Right cardiac atrium (tissue), 5 donors: ENCODE results near the gene TRAF7. TPM values are rescaled to one million over a fixed set of nuclear protein-coding genes. Genes with fewer than 3 reads are reported as not detected.
"Not testable (repeated sequence)": the region's sequence is repeated elsewhere in the genome, so short reads cannot be mapped to it uniquely, and the experiment has no call there.

Experiments used
- ATAC-seq, 2 donors: fragments of 200-7000 bp; cut with Tn5 transposase; one replicate each; pipeline versions ENCODE4 v1.8.0 to v1.9.1; 2020; ENCODE audit warnings: moderate library complexity in 2 of 2, mild to moderate bottlenecking in 1 of 2
- DNase-seq, 3 donors: peaks; one replicate each; pipeline ENCODE4 v3.0.0-alpha.2; 2020
- H3K27ac ChIP-seq: one replicate; pipeline ENCODE4 v1.5.1; 2013; ENCODE audit warnings: mild to moderate bottlenecking, low read length, control low read depth, moderate library complexity
- H3K27me3 ChIP-seq: one replicate; pipeline ENCODE4 v1.6.1; 2013; ENCODE audit not compliant: control insufficient read depth, insufficient read depth
- H3K4me1 ChIP-seq: one replicate; pipeline ENCODE4 v1.6.1; 2013; ENCODE audit warnings: low read length; ENCODE audit not compliant: control insufficient read depth, insufficient read depth
- H3K4me3 ChIP-seq: one replicate; pipeline ENCODE4 v1.5.1; 2013; ENCODE audit warnings: low read length, control low read depth
- H3K9me3 ChIP-seq: one replicate; pipeline ENCODE4 v1.6.1; 2013; ENCODE audit warnings: low read length; ENCODE audit not compliant: control insufficient read depth
- WGBS: extraction: QIAGEN DNeasy Blood & Tissue Kit; methylation state at CpG from one replicate; pipeline ENCODE4 v1.1.7; 2013; 5-methylcytosine and 5-hydroxymethylcytosine counted together
- intact Hi-C, 4 donors: fragments of 100-400 bp; cut with DNase I; formaldehyde crosslinking; loops; one replicate each; pipeline versions ENCODE4 v1.11.0 to v1.14.0; 2022 to 2023
- polyA plus RNA-seq: library from polyadenylated mRNA; stranded (reverse); fragments of 200-250 nt; gene quantifications from one replicate; pipeline ENCODE4 v1.2.3, GENCODE V29; 2013
- total RNA-seq, 4 donors: library from RNA; stranded (reverse); fragmentation: NEBNext Ultra II Directional; extraction: Animal tissue kit (Norgen Biotek cat#: 25700); gene quantifications; one replicate each; pipeline ENCODE4 v1.2.1, GENCODE V29; 2021
- donor health status: healthy with polysubstance abuse.
- donor health status: DM: no; HTN: yes; CAD: no.
- donor health status: DM: no; HTN: no; CAD: no.
- donor health status: DM: no; HTN: yes; CAD: no; lungs with severe emphysema.
- donor health status: DM: yes; HTN: yes; CAD: no.

The TRAF7 gene
- total and polyA plus RNA-seq, 5 donors: 17.7 to 39.2 (median 31.1) TPM

DNA sequence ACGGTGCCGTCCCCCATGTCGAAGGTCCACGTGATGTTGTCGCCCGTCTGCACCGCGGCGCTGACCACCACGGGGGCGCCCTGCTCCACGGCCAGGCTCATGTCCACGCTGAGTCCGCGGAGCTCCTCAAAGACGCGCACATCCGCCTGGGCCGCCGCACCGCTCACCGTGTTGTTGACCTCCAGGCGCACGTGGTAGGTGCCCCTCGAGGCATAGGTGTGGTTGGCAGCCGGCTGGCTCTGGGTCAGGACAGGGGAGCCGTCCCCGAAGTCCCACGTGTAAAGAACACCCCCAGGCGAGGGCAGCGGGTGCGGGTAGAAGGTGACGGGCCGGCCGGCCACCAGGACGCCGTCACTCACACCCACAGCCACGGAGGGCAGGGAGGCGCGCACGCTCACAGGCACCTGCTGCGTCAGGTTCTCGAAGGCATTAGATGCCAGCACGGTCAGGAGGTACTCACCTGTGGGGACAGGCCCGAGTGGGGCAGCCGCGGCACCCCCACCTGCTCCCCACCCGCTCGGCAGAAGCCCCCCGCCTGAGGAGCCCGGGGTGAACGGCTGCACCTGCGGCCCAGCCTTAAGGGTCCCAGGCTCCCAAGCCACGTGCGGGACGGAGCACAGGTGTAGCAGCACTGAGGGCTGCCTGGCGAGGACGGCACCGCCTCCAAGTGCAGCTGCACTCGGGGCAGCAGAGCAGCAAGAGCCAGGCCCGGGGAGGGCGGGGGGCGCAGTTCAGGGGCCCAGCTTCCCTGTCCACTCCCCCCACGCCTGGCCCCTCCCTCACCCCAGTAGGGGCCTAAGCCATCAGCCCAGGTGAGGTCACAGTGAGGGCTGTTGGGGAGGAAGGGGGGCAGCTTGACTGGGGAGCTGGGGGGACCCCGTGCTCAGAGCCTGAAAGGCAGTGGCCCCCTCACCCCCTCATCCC, 43.9 kb upstream of the TRAF7 start:
- H3K27me3 ChIP-seq, H3K4me1 ChIP-seq, H3K4me3 ChIP-seq, intact Hi-C loops, H3K27ac ChIP-seq, H3K9me3 ChIP-seq: not testable (repeated sequence)
- ATAC-seq (peak; percentile 17 to 23), DNase-seq (peak in 2 of 3 donors; percentile 10 to 57)
- 94% methylated on average over 65 of the region's 65 CpGs for WGBS

DNA sequence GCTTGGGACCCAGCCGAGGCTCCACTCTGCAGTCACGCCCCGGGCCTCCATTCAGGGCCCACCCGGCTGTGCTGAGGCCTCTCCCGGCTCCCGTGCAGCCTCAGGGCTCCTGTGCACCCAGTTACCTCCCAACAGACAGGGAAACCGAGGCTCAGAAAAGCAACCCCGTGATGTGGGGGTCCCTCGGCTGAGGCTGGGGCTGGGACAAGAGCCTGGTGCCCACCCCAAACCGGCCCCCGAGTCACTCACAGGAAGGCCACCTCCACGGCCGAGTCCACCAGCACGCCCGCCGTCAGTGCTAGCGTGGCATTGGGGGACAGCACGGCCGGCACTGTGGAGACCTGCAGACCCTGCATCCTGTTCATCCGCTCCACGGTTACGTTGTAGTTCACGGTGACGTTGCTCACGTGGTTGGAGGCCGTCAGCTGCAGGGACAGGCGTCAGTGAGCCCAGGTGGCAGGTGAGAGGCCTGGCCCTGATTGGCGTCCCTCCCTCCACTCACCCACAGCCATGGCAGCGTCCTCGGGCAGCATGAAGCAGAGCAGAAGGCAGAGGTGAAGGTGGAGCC, 43.0 kb upstream of the TRAF7 start:
- H3K27me3 ChIP-seq, DNase-seq, intact Hi-C loops, H3K4me1 ChIP-seq, H3K9me3 ChIP-seq, H3K27ac ChIP-seq, ATAC-seq, H3K4me3 ChIP-seq: not testable (repeated sequence)
- 83% methylated on average over 30 of the region's 30 CpGs for WGBS

DNA sequence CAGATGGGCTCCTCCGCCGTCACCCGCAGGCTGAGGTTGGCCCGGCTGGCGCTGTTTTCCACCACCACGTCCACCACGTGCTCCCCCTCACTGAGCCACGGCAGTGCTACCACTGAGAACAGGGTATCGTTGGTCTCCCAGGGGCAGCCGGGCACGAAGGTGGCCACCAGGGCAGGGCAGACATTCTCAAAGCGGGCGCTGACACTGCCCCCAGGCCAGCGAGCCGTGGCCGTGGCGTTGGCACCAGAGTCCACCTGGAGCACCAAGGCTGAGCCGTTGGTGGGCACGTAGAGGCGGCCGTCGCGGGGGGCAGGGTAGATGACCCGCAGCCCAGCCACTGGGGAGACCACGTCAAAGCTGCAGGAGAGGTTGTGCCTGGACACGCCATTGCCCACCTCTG, 41.4 kb upstream of the TRAF7 start:
- H3K27ac ChIP-seq, H3K4me3 ChIP-seq, DNase-seq, H3K27me3 ChIP-seq, intact Hi-C loops, H3K4me1 ChIP-seq, H3K9me3 ChIP-seq, ATAC-seq: not testable (repeated sequence)
- WGBS: 95% methylated on average over 26 of the region's 26 CpGs

- H3K27me3 ChIP-seq, ATAC-seq, H3K4me3 ChIP-seq, H3K9me3 ChIP-seq, DNase-seq, intact Hi-C loops, H3K27ac ChIP-seq, H3K4me1 ChIP-seq: not testable (repeated sequence)
- WGBS: 84% methylated on average over 33 of the region's 34 CpGs
Observed at GRCh38 chr16:2114885-2115590, 40.5 kb upstream of the TRAF7 start.

DNA sequence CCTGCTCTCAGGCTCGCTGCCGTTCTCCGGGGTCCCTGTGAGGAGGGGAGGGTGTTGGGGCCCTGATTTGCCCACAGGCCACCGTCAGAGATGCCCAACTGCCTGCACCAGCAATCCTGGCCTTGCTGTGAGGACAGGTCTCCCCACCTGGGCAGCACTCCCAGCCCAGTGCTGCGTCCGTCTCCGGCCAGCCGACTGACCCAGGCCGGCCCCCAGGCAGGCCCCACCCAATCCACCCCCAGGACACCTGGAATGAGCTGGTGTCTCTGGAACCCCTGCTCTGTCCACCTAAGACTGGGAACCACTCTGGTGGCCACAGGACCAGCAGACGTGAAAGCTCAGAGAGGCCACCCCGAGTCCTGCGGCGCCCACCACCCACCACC, 40.0 kb upstream of the TRAF7 start:
- H3K4me1 ChIP-seq: no peaks in the 10 kb centered on the region
- H3K4me3 ChIP-seq: no peak overlapping the region
- intact Hi-C loops: no loop called here
- ATAC-seq (no peak), DNase-seq (no peak)
- WGBS: 87% methylated on average over 13 of the region's 13 CpGs
- H3K27ac ChIP-seq: no peak overlapping the region
- H3K27me3 ChIP-seq: no peaks in the 10 kb centered on the region
- no peaks in the 10 kb centered on the region for H3K9me3 ChIP-seq

GRCh38 chr16:2116428-2116827, 39.2 kb upstream of the TRAF7 start:
- H3K4me1 ChIP-seq, H3K27me3 ChIP-seq, ATAC-seq, DNase-seq, H3K9me3 ChIP-seq, H3K4me3 ChIP-seq, intact Hi-C loops, H3K27ac ChIP-seq: not testable (repeated sequence)
- WGBS: 87% methylated on average over 24 of the region's 24 CpGs

DNA sequence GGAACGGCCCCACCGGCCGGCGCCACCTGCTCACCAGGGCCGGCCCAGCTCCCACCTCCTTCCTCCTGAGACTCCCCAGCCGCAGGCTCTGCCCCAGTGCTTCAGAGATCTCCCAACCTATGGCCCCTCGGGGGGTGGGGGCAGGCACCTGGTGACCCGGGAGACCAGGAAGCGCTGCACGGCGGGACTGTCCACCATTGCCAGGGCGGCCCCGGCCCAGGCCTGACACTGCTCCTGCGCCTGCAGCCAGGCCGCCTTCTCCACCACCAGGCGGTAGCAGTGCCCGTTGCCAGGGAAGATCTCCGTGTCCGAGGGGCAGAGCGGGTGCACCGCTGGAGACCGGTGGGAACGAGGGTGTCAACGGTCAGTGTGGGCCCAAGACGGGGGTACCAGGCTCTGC, 38.2 kb upstream of the TRAF7 start:
- H3K4me1 ChIP-seq, intact Hi-C loops, H3K9me3 ChIP-seq, H3K27me3 ChIP-seq, DNase-seq, H3K27ac ChIP-seq, H3K4me3 ChIP-seq, ATAC-seq: not testable (repeated sequence)
- 91% methylated on average over 23 of the region's 25 CpGs for WGBS

DNA sequence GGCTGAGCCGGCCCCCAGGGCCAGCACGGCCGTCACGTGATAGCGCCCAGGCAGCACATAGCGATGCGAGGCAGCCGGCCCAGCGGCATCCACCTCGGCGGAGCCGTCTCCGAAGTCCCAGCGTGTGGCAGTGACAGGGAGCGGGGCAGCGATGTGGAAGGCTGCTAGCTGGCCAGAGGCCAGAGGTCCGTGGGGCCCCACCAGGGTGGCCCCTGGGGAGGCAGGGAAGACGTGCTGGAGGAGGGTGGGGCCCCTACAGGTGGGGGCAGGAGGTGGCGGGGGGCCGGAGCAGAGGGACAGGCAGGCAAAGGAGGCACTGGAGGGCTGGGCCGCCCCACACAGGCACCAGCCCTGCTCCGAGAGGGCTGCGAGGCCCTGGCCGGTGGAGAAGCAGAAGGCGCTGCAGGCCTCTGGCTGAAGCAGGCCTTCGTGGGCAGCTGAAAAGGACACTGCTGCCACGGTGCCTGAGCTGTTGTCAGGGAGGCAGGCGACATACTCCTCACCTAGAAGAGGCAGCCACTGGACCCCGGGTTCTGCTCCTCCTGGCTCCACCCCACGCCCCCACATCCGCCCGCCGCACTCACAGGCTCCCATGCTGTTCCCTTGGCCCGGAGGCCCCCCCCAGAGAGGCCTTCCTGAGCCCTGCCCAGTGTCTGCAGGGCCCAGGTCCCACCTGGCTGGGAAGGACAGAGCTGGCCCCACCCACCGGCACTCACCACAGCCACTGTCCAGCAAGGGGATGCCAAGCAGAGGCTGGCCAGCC, 37.4 kb upstream of the TRAF7 start:
- intact Hi-C loops, H3K27ac ChIP-seq, H3K4me1 ChIP-seq, H3K4me3 ChIP-seq, H3K9me3 ChIP-seq, ATAC-seq, H3K27me3 ChIP-seq, DNase-seq: not testable (repeated sequence)
- 69% methylated on average over 26 of the region's 35 CpGs for WGBS

DNA sequence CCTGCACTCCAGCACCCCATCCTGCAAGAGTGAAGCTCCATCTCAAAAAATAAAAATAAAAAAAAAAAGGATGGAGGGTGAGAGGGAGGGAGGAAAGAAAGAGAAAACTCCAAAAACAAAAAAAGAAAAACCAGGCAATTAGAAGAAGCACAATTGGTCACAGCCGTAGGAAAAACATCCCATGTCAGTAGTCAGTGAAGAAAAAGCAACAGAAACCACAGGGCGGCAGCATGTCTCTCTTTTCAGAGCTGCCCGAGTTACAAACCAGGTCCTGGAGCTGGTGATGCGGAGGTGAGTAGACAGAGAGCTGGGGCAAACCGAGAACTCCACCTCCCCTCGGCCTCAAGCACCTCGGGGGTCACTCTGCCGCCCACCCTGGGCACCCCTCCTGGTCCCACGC, 34.3 kb upstream of the TRAF7 start:
- H3K4me3 ChIP-seq, intact Hi-C loops, H3K27me3 ChIP-seq, H3K27ac ChIP-seq, H3K4me1 ChIP-seq, H3K9me3 ChIP-seq, ATAC-seq: not testable (repeated sequence)
- 48% methylated on average over 9 of the region's 9 CpGs for WGBS
- peak in 1 of 3 donors; percentile 63 for DNase-seq

DNA sequence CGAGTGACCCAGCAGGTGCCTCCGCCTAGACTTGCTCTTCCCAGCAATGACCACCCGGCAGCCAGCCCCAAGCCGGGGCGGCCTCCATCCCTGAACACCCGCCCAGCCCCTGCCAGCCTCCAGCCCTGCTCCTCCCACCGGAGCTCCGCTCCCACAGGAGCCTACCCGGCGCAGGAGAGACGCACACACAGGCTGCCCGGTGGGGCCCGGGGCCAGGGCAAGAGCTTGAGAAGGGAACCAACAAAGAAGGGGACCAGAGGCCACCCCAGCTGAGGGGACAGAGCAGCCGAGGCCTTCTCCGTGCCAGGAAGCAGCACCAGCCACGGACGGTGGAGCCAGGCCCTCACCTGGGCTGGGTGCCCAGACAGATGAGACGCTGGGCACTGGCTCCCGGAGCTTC, 33.7 kb upstream of the TRAF7 start:
- DNase-seq (peak in 2 of 3 donors; percentile 74 to 76), ATAC-seq (peak in 1 of 2 donors; percentile 1)
- H3K4me1 ChIP-seq: peaks cover 5% of the 10 kb centered on the region
- H3K9me3 ChIP-seq: no peaks in the 10 kb centered on the region
- no peak overlapping the region for H3K4me3 ChIP-seq
- no peak overlapping the region for H3K27ac ChIP-seq
- no peaks in the 10 kb centered on the region for H3K27me3 ChIP-seq
- 45% methylated on average over 19 of the region's 19 CpGs for WGBS
- intact Hi-C loops: no loop called here
